ACC112 (cell line): Measurements from ENCODE around the gene POLA2.

ENCODE experiments used
- H2AFZ ChIP-seq: fragments of 200-600 bp; sonication (generic); one replicate; pipeline ENCODE4 v1.6.0; 2017; ENCODE audit warnings: antibody characterized with exemption, low read length; ENCODE audit not compliant: unreplicated experiment
- H3K27ac ChIP-seq: fragments of 200-600 bp; sonication (generic); 2 replicates; pipeline ENCODE4 v1.5.1; 2014; ENCODE audit warnings: low read depth, mild to moderate bottlenecking, antibody characterized with exemption, low read length, moderate library complexity
- H3K27me3 ChIP-seq: fragments of 200-600 bp; sonication (generic); 2 replicates; pipeline ENCODE4 v1.6.1; 2014; ENCODE audit warnings: mild to moderate bottlenecking, antibody characterized with exemption, low read length, moderate library complexity, mixed read lengths; ENCODE audit not compliant: insufficient read depth
- H3K36me3 ChIP-seq: fragments of 200-600 bp; sonication (generic); 2 replicates; pipeline ENCODE4 v1.6.1; 2016; ENCODE audit warnings: mild to moderate bottlenecking, antibody characterized with exemption, low read length, moderate library complexity, mixed read lengths; ENCODE audit not compliant: insufficient read depth
- H3K4me1 ChIP-seq: fragments of 200-600 bp; sonication (generic); one replicate; pipeline ENCODE4 v1.6.1; 2016; ENCODE audit warnings: low read length, mixed read lengths; ENCODE audit not compliant: insufficient read depth, unreplicated experiment, control insufficient read depth
- H3K4me3 ChIP-seq: fragments of 200-600 bp; sonication (generic); 2 replicates; pipeline ENCODE4 v1.5.1; 2014; ENCODE audit warnings: mild to moderate bottlenecking, low read depth, low read length
- H3K79me2 ChIP-seq: fragments of 200-600 bp; sonication (generic); one replicate; pipeline ENCODE4 v1.6.0; 2016; ENCODE audit warnings: low read length; ENCODE audit not compliant: control insufficient read depth, unreplicated experiment, insufficient read depth

Gene POLA2

GRCh38 chr11:65334696-65335295 is 73.0 kb downstream of the POLA2 start:
- Histone ChIP-seq H2AFZ (no peak overlapping the region), H3K27ac (peak overlapping the region; percentile 51; the same call in 1 of the 2 replicates), H3K79me2 (peaks cover 59% of the 10 kb centered on the region)

GRCh38 chr11:65338676-65339075 is 76.9 kb downstream of the POLA2 start:
- Histone ChIP-seq H3K4me1 (peaks cover 7% of the 10 kb centered on the region), H3K36me3 (peaks cover 18% of the 10 kb centered on the region), H3K4me3 (no peak overlapping the region), H3K27ac (no peak overlapping the region), H3K27me3 (no peaks in the 10 kb centered on the region), H3K79me2 (peaks cover 68% of the 10 kb centered on the region), H2AFZ (no peak overlapping the region)

More at GRCh38 chr11:65334696-65335295, 73.0 kb downstream of the POLA2 start:
- peaks cover 7% of the 10 kb centered on the region for H3K4me1 ChIP-seq
- H3K4me3 ChIP-seq = peak overlapping the region; percentile 86
- H3K36me3 ChIP-seq = peaks cover 4% of the 10 kb centered on the region
- no peaks in the 10 kb centered on the region for H3K27me3 ChIP-seq

- H3K27ac ChIP-seq = no peak overlapping the region
- no peaks in the 10 kb centered on the region for H3K27me3 ChIP-seq
- H2AFZ ChIP-seq = no peak overlapping the region
- H3K79me2 ChIP-seq = peaks cover 52% of the 10 kb centered on the region
- H3K4me3 ChIP-seq = no peak overlapping the region
- peaks cover 5% of the 10 kb centered on the region for H3K4me1 ChIP-seq
- peaks cover 26% of the 10 kb centered on the region for H3K36me3 ChIP-seq
Measured at GRCh38 chr11:65340226-65340625, 78.5 kb downstream of the POLA2 start.

GRCh38 chr11:65341856-65342255 is 80.1 kb downstream of the POLA2 start:
- no peaks in the 10 kb centered on the region for H3K27me3 ChIP-seq
- H2AFZ ChIP-seq = no peak overlapping the region
- H3K79me2 ChIP-seq = peaks cover 38% of the 10 kb centered on the region
- peaks cover 38% of the 10 kb centered on the region for H3K36me3 ChIP-seq
- H3K4me3 ChIP-seq = no peak overlapping the region
- no peak overlapping the region for H3K27ac ChIP-seq
- no peaks in the 10 kb centered on the region for H3K4me1 ChIP-seq
